H1 (cell line): Measurements from ENCODE around the gene NFXL1.

ENCODE experiments used
- EP300 ChIP-seq, 2 experiments: IDR thresholded peaks; 1 replicate in 1 of 2; 2 replicates in 1 of 2; pipeline ENCODE4 v1.6.1; 2011 to 2012; ENCODE audit warnings: low read depth in 2 of 2, low read length in 2 of 2, mild to moderate bottlenecking in 2 of 2, borderline replicate concordance in 1 of 2, inconsistent platforms in 1 of 2, moderate library complexity in 1 of 2
- EZH2 ChIP-seq: fragments of 200-600 bp; sonication (generic); IDR thresholded peaks from 2 replicates; pipeline ENCODE4 v1.7.1; 2012; ENCODE audit warnings: low read depth, mild to moderate bottlenecking, moderate library complexity, low read length, inconsistent platforms; ENCODE audit not compliant: severe bottlenecking
- JUND ChIP-seq: IDR thresholded peaks from 2 replicates; pipeline ENCODE4 v1.6.1; 2011; ENCODE audit warnings: mild to moderate bottlenecking, improper control_type of control experiment, low read length
- POLR2A ChIP-seq, 2 experiments: IDR thresholded peaks; 1 replicate in 1 of 2; 2 replicates in 1 of 2; pipeline ENCODE4 v1.6.1; 2011; ENCODE audit warnings: low read depth in 2 of 2, low read length in 2 of 2, mild to moderate bottlenecking in 2 of 2; ENCODE audit errors: control extremely low read depth in 1 of 2
- POLR2AphosphoS5 ChIP-seq: IDR thresholded peaks from 2 replicates; pipeline ENCODE4 v1.6.1; 2011; ENCODE audit warnings: low read depth, low read length
- RBBP5 ChIP-seq: IDR thresholded peaks from 2 replicates; pipeline ENCODE4 v1.7.1; 2012; ENCODE audit warnings: low read depth, mild to moderate bottlenecking, inconsistent platforms, low read length, moderate library complexity, borderline replicate concordance
- SUZ12 ChIP-seq: fragments of 200-600 bp; sonication (generic); IDR thresholded peaks from 2 replicates; pipeline ENCODE4 v1.6.1; 2012; ENCODE audit warnings: mild to moderate bottlenecking, inconsistent platforms, low read length, moderate library complexity, mixed read lengths
- TAF1 ChIP-seq: IDR thresholded peaks from 2 replicates; pipeline ENCODE4 v1.6.1; 2011; ENCODE audit warnings: mild to moderate bottlenecking, low read depth, low read length
- TF ChIP-seq, protein P1 (sequence below), 3 experiments: IDR thresholded peaks; 1 replicate in 2 of 3; 2 replicates in 1 of 3; pipeline versions ENCODE4 v1.5.1 to v1.6.1; 2011; ENCODE audit warnings: low read length in 3 of 3, mild to moderate bottlenecking in 3 of 3, inconsistent platforms in 2 of 3, low read depth in 1 of 3, moderate library complexity in 1 of 3; ENCODE audit not compliant: insufficient read depth in 1 of 3; ENCODE audit errors: control extremely low read depth in 1 of 3
- TF ChIP-seq, protein P2 (sequence below): IDR thresholded peaks from 2 replicates; pipeline ENCODE4 v1.6.1; 2011; ENCODE audit warnings: low read depth, mild to moderate bottlenecking, low read length; ENCODE audit not compliant: insufficient read depth
- TF ChIP-seq, protein P3 (sequence below): IDR thresholded peaks from 2 replicates; pipeline ENCODE4 v1.6.1; 2012; ENCODE audit warnings: inconsistent platforms

DNA sequence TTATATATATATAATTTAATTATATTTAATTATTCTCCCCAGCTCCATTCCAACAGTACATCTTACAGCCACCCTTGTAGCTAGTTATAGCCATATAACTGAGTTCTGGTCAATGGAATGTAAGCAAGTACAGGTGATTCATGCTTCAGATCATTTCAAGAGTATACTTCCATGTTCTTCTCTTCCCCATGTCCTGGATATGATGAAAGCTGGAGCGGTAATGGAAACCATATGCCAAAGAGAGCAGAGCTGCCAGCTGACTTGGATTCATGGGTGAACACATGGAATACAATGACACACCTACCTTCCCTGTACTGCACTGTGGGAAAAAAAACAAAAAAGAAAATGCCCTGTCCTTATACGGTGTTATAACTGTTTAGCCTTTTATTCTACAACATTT is 59.0 kb downstream of the NFXL1 start:
- TF ChIP-seq, protein P1, sequence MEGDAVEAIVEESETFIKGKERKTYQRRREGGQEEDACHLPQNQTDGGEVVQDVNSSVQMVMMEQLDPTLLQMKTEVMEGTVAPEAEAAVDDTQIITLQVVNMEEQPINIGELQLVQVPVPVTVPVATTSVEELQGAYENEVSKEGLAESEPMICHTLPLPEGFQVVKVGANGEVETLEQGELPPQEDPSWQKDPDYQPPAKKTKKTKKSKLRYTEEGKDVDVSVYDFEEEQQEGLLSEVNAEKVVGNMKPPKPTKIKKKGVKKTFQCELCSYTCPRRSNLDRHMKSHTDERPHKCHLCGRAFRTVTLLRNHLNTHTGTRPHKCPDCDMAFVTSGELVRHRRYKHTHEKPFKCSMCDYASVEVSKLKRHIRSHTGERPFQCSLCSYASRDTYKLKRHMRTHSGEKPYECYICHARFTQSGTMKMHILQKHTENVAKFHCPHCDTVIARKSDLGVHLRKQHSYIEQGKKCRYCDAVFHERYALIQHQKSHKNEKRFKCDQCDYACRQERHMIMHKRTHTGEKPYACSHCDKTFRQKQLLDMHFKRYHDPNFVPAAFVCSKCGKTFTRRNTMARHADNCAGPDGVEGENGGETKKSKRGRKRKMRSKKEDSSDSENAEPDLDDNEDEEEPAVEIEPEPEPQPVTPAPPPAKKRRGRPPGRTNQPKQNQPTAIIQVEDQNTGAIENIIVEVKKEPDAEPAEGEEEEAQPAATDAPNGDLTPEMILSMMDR (IDR thresholded peaks at IDR 0.05; ENCODE audit: control extremely low read depth in 1 of 3, insufficient read depth in 1 of 3, low read depth in 1 of 3, low read length in 3 of 3): no peak
- TF ChIP-seq EP300 (IDR thresholded peaks at IDR 0.05; ENCODE audit: borderline replicate concordance in 1 of 2, low read depth in 2 of 2, low read length in 2 of 2) (no peak), POLR2A (IDR thresholded peaks at IDR 0.05; ENCODE audit: control extremely low read depth in 1 of 2, low read depth in 2 of 2, low read length in 2 of 2) (no peak), SUZ12 (no peak), EZH2 (no peak), RBBP5 (no peak), TAF1 (no peak), POLR2AphosphoS5 (no peak), JUND (no peak)
- TF ChIP-seq, protein P2, sequence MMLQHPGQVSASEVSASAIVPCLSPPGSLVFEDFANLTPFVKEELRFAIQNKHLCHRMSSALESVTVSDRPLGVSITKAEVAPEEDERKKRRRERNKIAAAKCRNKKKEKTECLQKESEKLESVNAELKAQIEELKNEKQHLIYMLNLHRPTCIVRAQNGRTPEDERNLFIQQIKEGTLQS: no peak
- TF ChIP-seq, protein P3, sequence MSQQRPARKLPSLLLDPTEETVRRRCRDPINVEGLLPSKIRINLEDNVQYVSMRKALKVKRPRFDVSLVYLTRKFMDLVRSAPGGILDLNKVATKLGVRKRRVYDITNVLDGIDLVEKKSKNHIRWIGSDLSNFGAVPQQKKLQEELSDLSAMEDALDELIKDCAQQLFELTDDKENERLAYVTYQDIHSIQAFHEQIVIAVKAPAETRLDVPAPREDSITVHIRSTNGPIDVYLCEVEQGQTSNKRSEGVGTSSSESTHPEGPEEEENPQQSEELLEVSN: no peak
